COR-L47 (cell line): ENCODE measurements around the gene GBP4.

ENCODE experiments used
- DNase-seq: peaks from one replicate; lab custom pipeline; 2025; lab: John Stamatoyannopoulos, UW

The GBP4 gene

GRCh38 chr1:89170170-89171066, 28.3 kb downstream of the GBP4 start:
- DNase-seq: no peak

GRCh38 chr1:89169166-89169565, 29.6 kb downstream of the GBP4 start:
- no peak for DNase-seq

GRCh38 chr1:89167590-89168230, 31.0 kb downstream of the GBP4 start:
- no peak for DNase-seq

GRCh38 chr1:89166705-89167104, 32.0 kb downstream of the GBP4 start:
- no peak for DNase-seq

GRCh38 chr1:89165811-89166210, 32.9 kb downstream of the GBP4 start:
- no peak for DNase-seq

GRCh38 chr1:89151047-89151446, 47.7 kb downstream of the GBP4 start:
- DNase-seq: no peak

GRCh38 chr1:89149976-89150375, 48.8 kb downstream of the GBP4 start:
- DNase-seq: no peak

GRCh38 chr1:89149229-89149628, 49.5 kb downstream of the GBP4 start:
- no peak for DNase-seq

- no peak for DNase-seq
These were observed 50.8 kb downstream of the GBP4 start for GRCh38 chr1:89147678-89148658.

- DNase-seq: no peak
These were observed 52.0 kb downstream of the GBP4 start for GRCh38 chr1:89146721-89147120.

- DNase-seq: no peak
These were observed 55.3 kb downstream of the GBP4 start for GRCh38 chr1:89143484-89143883.

- no peak for DNase-seq
These were observed 56.6 kb downstream of the GBP4 start for GRCh38 chr1:89142160-89142559.

GRCh38 chr1:89133747-89134146, 65.0 kb downstream of the GBP4 start:
- DNase-seq: no peak
